COLO668 (cell line): Measurements from ENCODE around the gene BCAP29.

Source experiments
- DNase-seq: peaks from one replicate; lab custom pipeline; 2025; ENCODE audit not compliant: unreplicated experiment; lab: John Stamatoyannopoulos, UW

BCAP29 gene

GRCh38 chr7:107661865-107662379 lies 81.9 kb downstream of the BCAP29 start:
- DNase-seq, result no peak

GRCh38 chr7:107663196-107663595 lies 83.2 kb downstream of the BCAP29 start:
- DNase-seq, result no peak

GRCh38 chr7:107666790-107667189 lies 86.7 kb downstream of the BCAP29 start:
- DNase-seq, result no peak

- DNase-seq, result no peak
Measured at GRCh38 chr7:107667341-107667740, 87.3 kb downstream of the BCAP29 start.

GRCh38 chr7:107668296-107668695 lies 88.2 kb downstream of the BCAP29 start:
- no peak for DNase-seq
